Peyer's patch (tissue), 4 donors: ENCODE data around the gene NMT2. TPM values are rescaled to one million over a fixed set of nuclear protein-coding genes. Genes with fewer than 3 reads are reported as not detected.

ENCODE experiments used
- DNase-seq, 3 donors: peaks; one replicate each; pipeline ENCODE4 v3.0.0-alpha.2; 2017 to 2019
- H3K27ac ChIP-seq, 4 donors: fragments of 200-600 bp; sonication (generic); one replicate each; pipeline ENCODE4 v1.5.1; 2016 to 2019
- H3K27me3 ChIP-seq, 2 donors: fragments of 200-600 bp; sonication (generic); one replicate each; pipeline ENCODE4 v1.5.1; 2019
- H3K36me3 ChIP-seq, 3 donors: fragments of 200-600 bp; sonication (generic); one replicate each; pipeline ENCODE4 v1.5.1; 2016 to 2019
- H3K4me1 ChIP-seq, 4 donors: fragments of 200-600 bp; sonication (generic); one replicate each; pipeline ENCODE4 v1.5.1; 2016 to 2019
- H3K4me3 ChIP-seq, 4 donors: fragments of 200-600 bp; sonication (generic); 1 replicate in 3 of 4; 2 replicates in 1 of 4; pipeline ENCODE4 v1.5.1; 2016 to 2019; ENCODE audit warnings: mild to moderate bottlenecking in 1 of 4
- H3K9me3 ChIP-seq, 4 donors: fragments of 200-600 bp; sonication (generic); one replicate each; pipeline ENCODE4 v1.5.1; 2016 to 2019; ENCODE audit warnings: mild to moderate bottlenecking in 1 of 4
- CTCF ChIP-seq, 6 experiments: fragments of 450-650 bp in 4 of 6; fragments of 200-600 bp in 2 of 6; sonication (generic) in 1 of 6; IDR thresholded peaks; one replicate each; pipeline ENCODE4 v1.5.1; 2017 to 2019; ENCODE audit warnings: antibody characterized with exemption in 6 of 6, mild to moderate bottlenecking in 3 of 6, moderate library complexity in 1 of 6
- POLR2A ChIP-seq, 2 donors: fragments of 450-650 bp; IDR thresholded peaks; one replicate each; pipeline ENCODE4 v1.5.1; 2017; ENCODE audit warnings: antibody characterized with exemption in 2 of 2, mild to moderate bottlenecking in 2 of 2, moderate library complexity in 2 of 2
- total RNA-seq, 4 donors: library from RNA; depleted of rRNA; stranded (reverse); fragments of >200 nt; gene quantifications; one replicate each; pipeline ENCODE4 v1.1.0, GENCODE V29; 2016

Gene NMT2
- total RNA-seq, 4 donors from 2014 or later: 13.2 to 27.9 (median 20.8) TPM

DNA sequence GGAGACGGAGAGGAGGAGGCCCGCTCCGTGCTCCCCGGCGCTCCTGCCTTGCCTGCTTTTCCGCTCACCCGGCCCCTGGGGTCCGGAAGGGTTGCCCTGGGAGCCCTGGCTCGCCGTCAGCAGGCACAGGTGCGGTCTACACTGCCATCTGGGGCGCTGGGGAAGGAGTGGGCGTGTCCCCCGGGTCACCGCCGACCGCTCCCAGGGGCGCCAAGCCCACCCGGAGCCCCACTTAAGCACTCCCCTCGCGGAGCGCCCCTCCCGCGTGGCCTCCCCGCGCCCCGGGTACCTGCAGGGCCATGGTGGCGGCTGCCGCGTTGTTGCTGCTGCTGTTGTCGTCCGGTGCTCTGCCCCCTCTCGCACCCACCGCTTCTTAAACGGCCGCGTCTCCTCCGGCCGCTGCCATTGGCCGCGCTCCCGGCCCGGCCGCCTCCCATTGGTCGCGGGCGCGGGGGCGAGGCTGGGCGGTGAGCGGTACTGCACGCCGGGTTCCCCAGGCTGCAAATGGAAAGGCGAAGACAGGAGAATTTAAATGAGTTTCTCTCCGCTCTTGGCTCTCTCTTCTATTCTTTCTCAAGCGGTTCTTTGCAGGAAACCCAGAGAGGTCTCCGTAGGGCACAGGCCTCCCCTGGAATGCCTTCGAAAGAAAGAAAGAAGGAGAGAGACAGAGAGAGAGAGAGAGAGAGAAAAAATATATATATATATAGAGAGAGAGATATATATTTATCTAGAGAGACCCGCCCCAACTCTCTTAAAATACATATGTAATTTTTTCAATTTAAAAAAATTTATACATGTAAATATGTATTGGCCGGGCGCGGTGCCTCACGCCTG, 79.8 kb downstream of the NMT2 start, which contains the start of gene ACBD7:
TSS of gene ACBD7 (minus strand) at position 349 of the 834 bp plus-strand sequence. CDS start at position 301, 48 bp downstream.
- Histone ChIP-seq H3K9me3 (no peaks in the 10 kb centered on the region), H3K27me3 (no peaks in the 10 kb centered on the region), H3K27ac (peak within 1 kb of the TSS in 1 of 4 donors; percentile 50), H3K4me3 (peak within 1 kb of the TSS; percentile 38 to 63 (median 61)), H3K4me1 (peaks cover 0 to 5% (median 0%) of the 10 kb centered on the region in 4 donors), H3K36me3 (no peaks in the 10 kb centered on the region)
- peak; percentile 81 to 89 (median 86) for DNase-seq
- peak; percentile 18 to 70 (median 59) for TF ChIP-seq CTCF (IDR thresholded peaks at IDR 0.05)
- TF ChIP-seq POLR2A (IDR thresholded peaks at IDR 0.05): no peak

GRCh38 chr10:15084502-15084922, 84.0 kb downstream of the NMT2 start:
- Histone ChIP-seq H3K27ac (no peak overlapping the region), H3K9me3 (no peaks in the 10 kb centered on the region), H3K36me3 (no peaks in the 10 kb centered on the region), H3K4me3 (peak overlapping the region in 3 of 4 donors; percentile 20 to 35 (median 26)), H3K27me3 (no peaks in the 10 kb centered on the region), H3K4me1 (peaks cover 0 to 5% (median 0%) of the 10 kb centered on the region in 4 donors)
- peak in 1 of 3 donors; percentile 53 for DNase-seq
- no peak for TF ChIP-seq CTCF (IDR thresholded peaks at IDR 0.05)
- TF ChIP-seq POLR2A (IDR thresholded peaks at IDR 0.05): no peak

- peaks cover 0 to 5% (median 0%) of the 10 kb centered on the region in 4 donors for H3K4me1 ChIP-seq
- H3K27ac ChIP-seq: no peak overlapping the region
- H3K36me3 ChIP-seq: no peaks in the 10 kb centered on the region
- TF ChIP-seq CTCF (IDR thresholded peaks at IDR 0.05): no peak
- TF ChIP-seq POLR2A (IDR thresholded peaks at IDR 0.05): no peak
- H3K9me3 ChIP-seq: no peaks in the 10 kb centered on the region
- H3K4me3 ChIP-seq: peak overlapping the region in 3 of 4 donors; percentile 20 to 35 (median 26)
- H3K27me3 ChIP-seq: no peaks in the 10 kb centered on the region
- DNase-seq: no peak
These were observed 84.6 kb downstream of the NMT2 start for GRCh38 chr10:15083674-15084501.

DNA sequence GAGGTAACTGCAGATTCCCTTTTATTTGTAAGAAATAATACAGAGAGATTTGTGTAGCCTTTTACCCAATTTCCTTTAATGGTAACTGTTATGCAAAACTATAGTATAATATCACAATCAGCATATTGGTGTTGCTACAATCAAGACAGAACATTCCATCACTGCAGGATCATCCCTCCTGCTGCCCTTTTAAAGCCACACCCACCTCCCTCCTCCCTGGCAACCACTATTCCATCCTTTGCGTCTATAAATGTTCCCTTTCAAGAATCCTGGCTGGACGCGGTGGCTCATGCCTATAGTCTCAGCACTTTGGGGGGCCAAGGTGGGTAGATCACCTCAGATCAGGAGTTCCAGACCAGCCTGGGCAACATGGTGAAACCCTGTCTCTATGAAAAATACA, 93.1 kb downstream of the NMT2 start:
- no peak for TF ChIP-seq POLR2A (IDR thresholded peaks at IDR 0.05)
- no peak for TF ChIP-seq CTCF (IDR thresholded peaks at IDR 0.05)
- Histone ChIP-seq H3K36me3 (no peaks in the 10 kb centered on the region), H3K27me3 (no peaks in the 10 kb centered on the region), H3K4me3 (no peak overlapping the region), H3K4me1 (no peaks in the 10 kb centered on the region), H3K27ac (no peak overlapping the region), H3K9me3 (no peaks in the 10 kb centered on the region)
- DNase-seq: no peak

- no peaks in the 10 kb centered on the region for H3K4me1 ChIP-seq
- no peaks in the 10 kb centered on the region for H3K9me3 ChIP-seq
- TF ChIP-seq CTCF (IDR thresholded peaks at IDR 0.05) (no peak), POLR2A (IDR thresholded peaks at IDR 0.05) (no peak)
These were observed 96.1 kb downstream of the NMT2 start for GRCh38 chr10:15072358-15072757.

More at GRCh38 chr10:15072358-15072757, 96.1 kb downstream of the NMT2 start:
- H3K36me3 ChIP-seq: no peaks in the 10 kb centered on the region
- H3K27me3 ChIP-seq: no peaks in the 10 kb centered on the region
- no peak overlapping the region for H3K4me3 ChIP-seq
- no peak for DNase-seq
- H3K27ac ChIP-seq: no peak overlapping the region
